Activated CD8-positive, alpha-beta memory T cell treated with anti-CD3 and anti-CD28 coated beads, Interleukin-2, amount 10 ng/mL, durations not matched to agents 7 days and 5 days (primary cell): ENCODE results near the gene CD84. TPM values are rescaled to one million over a fixed set of nuclear protein-coding genes. Genes with fewer than 3 reads are reported as not detected.
"Not testable (repeated sequence)": the region's sequence is repeated elsewhere in the genome, so short reads cannot be mapped to it uniquely, and the experiment has no call there.

Experiments used
- ATAC-seq: fragments of 150-1000 bp; cut with Tn5 transposase; one replicate; pipeline ENCODE4 v1.10.0; 2021; ENCODE audit warnings: moderate library complexity
- CTCF ChIA-PET: fragments of 350-600 bp; sonication (Branson Sonifier 250); formaldehyde crosslinking; loops from one replicate; lab custom pipeline; 2021; ENCODE audit warnings: antibody characterized with exemption; lab: Charles Lee
- DNase-seq: peaks from one replicate; pipeline ENCODE4 v3.0.0-alpha.2; 2020
- H3K27ac Mint-ChIP-seq: one replicate; pipeline ENCODE4 v1.8.0; 2021; ENCODE audit warnings: mild to moderate bottlenecking, mixed read lengths
- H3K27me3 Mint-ChIP-seq: one replicate; pipeline ENCODE4 v1.8.0; 2021; ENCODE audit warnings: mixed read lengths
- H3K36me3 Mint-ChIP-seq: one replicate; pipeline ENCODE4 v1.8.0; 2021; ENCODE audit warnings: mild to moderate bottlenecking, mixed read lengths
- H3K4me1 Mint-ChIP-seq: one replicate; pipeline ENCODE4 v1.8.0; 2021; ENCODE audit warnings: mixed read lengths
- H3K4me3 Mint-ChIP-seq: one replicate; pipeline ENCODE4 v1.8.0; 2021; ENCODE audit warnings: mild to moderate bottlenecking, moderate library complexity, mixed read lengths
- H3K9me3 Mint-ChIP-seq: one replicate; pipeline ENCODE4 v1.8.0; 2022; ENCODE audit warnings: low read depth, mixed read lengths
- total RNA-seq, 2 experiments: library from RNA; stranded (reverse); gene quantifications; one replicate each; pipeline ENCODE4 v1.2.3, GENCODE V29; 2021

The CD84 gene
- total RNA-seq, 2 experiments from 2014 or later: 29.9 to 34.6 TPM

DNA sequence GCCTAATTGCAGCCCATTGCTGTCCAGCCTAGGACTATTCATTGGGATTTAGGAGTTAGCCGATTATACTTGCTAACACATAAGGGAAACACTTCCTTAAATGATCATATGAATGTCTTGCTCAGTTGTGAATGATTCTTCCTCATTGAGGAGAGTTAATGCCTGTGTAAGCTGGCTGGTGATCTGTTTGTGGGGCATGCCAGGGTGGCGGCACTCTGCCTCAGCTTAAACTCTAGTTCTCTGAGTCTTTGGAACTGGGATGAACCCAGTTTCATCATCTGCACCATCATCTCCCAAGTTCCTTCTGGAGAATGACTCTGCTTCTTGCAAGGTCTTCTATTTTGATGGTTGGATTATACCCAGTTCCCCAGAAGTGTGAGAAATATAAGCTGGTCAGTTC lies 32.4 kb downstream of the CD84 start:
- Mint-ChIP-seq H3K4me3 (no peak overlapping the region), H3K36me3 (peaks cover 36% of the 10 kb centered on the region), H3K27ac (no peak overlapping the region), H3K27me3 (no peaks in the 10 kb centered on the region), H3K4me1 (peaks cover 17% of the 10 kb centered on the region), H3K9me3 (no peaks in the 10 kb centered on the region)
- DNase-seq (no peak), ATAC-seq (no peak)
- CTCF ChIA-PET: interaction anchor here (0.8 to 24.3 kb wide), 3 partner anchors 8 to 66 kb away, joined by 3 to 337 read pairs (median 4); no protein-coding TSS in a partner anchor

DNA sequence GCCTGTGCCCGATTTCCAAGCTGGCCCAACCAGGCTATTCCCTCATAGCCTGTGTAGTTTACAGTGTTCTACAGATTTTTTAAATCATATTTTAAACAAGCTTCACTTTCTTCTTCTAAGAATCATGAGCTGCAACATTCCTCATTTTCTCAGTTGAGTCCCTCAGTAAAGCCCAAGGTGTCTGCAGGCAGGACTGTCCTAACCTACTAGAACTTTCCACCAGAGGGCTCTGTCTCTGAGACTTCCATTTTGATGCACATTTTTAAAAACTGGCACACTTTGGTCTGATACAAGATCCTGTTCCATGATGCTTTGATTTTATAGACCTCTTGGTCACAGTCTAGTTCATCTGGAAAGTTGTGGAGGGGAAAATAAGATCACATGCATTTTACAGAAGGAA lies 34.6 kb downstream of the CD84 start:
- no peak for DNase-seq
- H3K4me1 Mint-ChIP-seq: peaks cover 38% of the 10 kb centered on the region
- H3K27me3 Mint-ChIP-seq: no peaks in the 10 kb centered on the region
- no peak overlapping the region for H3K4me3 Mint-ChIP-seq
- H3K27ac Mint-ChIP-seq: peak overlapping the region; percentile 62
- CTCF ChIA-PET: interaction anchor here (0.7 to 24.3 kb wide), 20 partner anchors 10 to 167 kb away, joined by 3 to 337 read pairs (median 4); partner anchors contain the start of gene SLAMF6
- ATAC-seq: peak; percentile 42
- no peaks in the 10 kb centered on the region for H3K9me3 Mint-ChIP-seq
- peaks cover 27% of the 10 kb centered on the region for H3K36me3 Mint-ChIP-seq

GRCh38 chr1:160542303-160542945 lies 36.9 kb downstream of the CD84 start:
- Mint-ChIP-seq H3K9me3 (no peaks in the 10 kb centered on the region), H3K4me3 (no peak overlapping the region), H3K36me3 (peaks cover 22% of the 10 kb centered on the region), H3K27me3 (no peaks in the 10 kb centered on the region), H3K4me1 (peaks cover 49% of the 10 kb centered on the region), H3K27ac (no peak overlapping the region)
- DNase-seq: no peak
- no peak for ATAC-seq
- CTCF ChIA-PET: interaction anchor here (1.5 to 24.3 kb wide), 6 partner anchors 12 to 113 kb away, joined by 4 to 337 read pairs (median 20); partner anchors contain the start of gene SLAMF6

GRCh38 chr1:160541622-160542302 lies 37.5 kb downstream of the CD84 start:
- CTCF ChIA-PET: interaction anchor here (1.2 to 24.3 kb wide), 7 partner anchors 8 to 456 kb away, joined by 3 to 337 read pairs (median 9); no protein-coding TSS in a partner anchor
- no peak for DNase-seq
- Mint-ChIP-seq H3K27me3 (no peaks in the 10 kb centered on the region), H3K4me3 (no peak overlapping the region), H3K27ac (peak overlapping the region; percentile 5), H3K36me3 (peaks cover 21% of the 10 kb centered on the region), H3K9me3 (peaks cover 2% of the 10 kb centered on the region), H3K4me1 (peaks cover 49% of the 10 kb centered on the region)
- no peak for ATAC-seq

DNA sequence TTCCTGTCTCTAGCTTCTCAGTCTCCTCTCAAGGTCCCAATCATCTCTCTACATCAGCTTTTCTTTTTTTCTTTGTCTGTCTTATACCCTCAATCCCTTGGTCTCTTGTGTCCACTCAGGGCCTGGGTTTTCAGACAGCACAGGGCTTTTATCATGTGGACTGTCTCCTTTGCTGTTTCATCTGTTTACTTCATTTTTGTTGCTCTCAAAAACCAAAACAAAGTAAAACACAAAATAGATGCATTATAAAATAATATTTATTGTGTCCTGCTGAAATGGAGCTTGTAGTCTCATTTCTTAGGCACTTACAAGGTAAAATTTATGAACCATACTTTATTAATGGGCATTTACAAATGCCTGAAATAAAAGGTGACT lies 38.5 kb downstream of the CD84 start:
- H3K9me3 Mint-ChIP-seq: peaks cover 6% of the 10 kb centered on the region
- DNase-seq: no peak

DNA sequence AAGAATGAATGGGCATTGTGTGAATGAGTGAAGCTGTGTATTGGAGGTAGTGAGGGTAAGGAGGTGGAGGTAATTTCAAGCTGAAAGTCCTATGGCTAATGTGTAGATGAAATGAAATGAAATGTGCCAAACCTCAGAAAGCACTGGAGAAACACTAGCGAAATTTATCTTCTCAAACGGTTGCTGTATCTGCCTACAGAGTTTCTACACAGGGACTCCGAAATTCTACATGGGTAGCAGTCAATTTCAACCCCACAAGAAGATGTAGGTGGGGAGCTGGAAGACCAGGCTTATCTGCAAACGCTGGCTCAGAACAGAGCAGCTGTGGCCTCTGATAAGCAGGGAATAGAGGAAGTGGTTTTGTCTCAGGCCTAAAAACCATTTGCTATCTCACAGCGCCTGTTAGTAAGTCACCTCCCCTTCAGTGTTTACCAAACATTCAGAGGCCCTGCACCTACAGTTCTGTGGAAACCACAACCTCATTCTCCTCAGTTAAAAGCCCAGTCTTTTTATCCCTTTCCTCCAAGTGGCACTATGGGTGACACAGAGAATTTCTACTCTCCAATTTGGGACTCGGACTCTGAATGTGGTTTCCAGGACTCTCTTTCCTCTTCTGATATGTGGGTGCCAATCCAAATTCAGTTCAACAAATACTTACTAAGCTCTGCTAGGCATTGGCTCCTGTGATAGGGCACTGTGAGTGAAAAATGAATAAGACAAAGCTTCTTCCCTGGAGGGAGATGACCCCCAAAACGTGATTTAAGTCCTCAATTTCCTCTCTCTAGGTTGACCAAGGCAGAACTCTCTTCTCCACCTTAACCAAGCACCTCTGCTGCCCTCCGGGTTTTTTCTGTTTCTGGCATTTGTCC lies 39.1 kb downstream of the CD84 start:
- peaks cover 27% of the 10 kb centered on the region for H3K36me3 Mint-ChIP-seq
- CTCF ChIA-PET: interaction anchor here (0.8 to 24.3 kb wide), 17 partner anchors 10 to 455 kb away, joined by 3 to 337 read pairs (median 3); partner anchors contain the start of gene SLAMF6
- peaks cover 48% of the 10 kb centered on the region for H3K4me1 Mint-ChIP-seq
- H3K27ac Mint-ChIP-seq: peak overlapping the region; percentile 85
- DNase-seq: peak; percentile 81
- H3K4me3 Mint-ChIP-seq: peak overlapping the region; percentile 32
- peak; percentile 93 for ATAC-seq
- H3K9me3 Mint-ChIP-seq: peaks cover 7% of the 10 kb centered on the region
- no peaks in the 10 kb centered on the region for H3K27me3 Mint-ChIP-seq

More for the DNA sequence above, 38.5 kb downstream of the CD84 start:
- CTCF ChIA-PET: interaction anchor here (0.8 to 24.3 kb wide), 15 partner anchors 9 to 455 kb away, joined by 3 to 337 read pairs (median 3); partner anchors contain the start of gene SLAMF6
- peak overlapping the region; percentile 85 for H3K27ac Mint-ChIP-seq
- peak overlapping the region; percentile 32 for H3K4me3 Mint-ChIP-seq
- no peaks in the 10 kb centered on the region for H3K27me3 Mint-ChIP-seq
- peaks cover 23% of the 10 kb centered on the region for H3K36me3 Mint-ChIP-seq
- H3K4me1 Mint-ChIP-seq: peaks cover 49% of the 10 kb centered on the region
- no peak for ATAC-seq

- no peaks in the 10 kb centered on the region for H3K27me3 Mint-ChIP-seq
- peaks cover 11% of the 10 kb centered on the region for H3K9me3 Mint-ChIP-seq
- peak overlapping the region; percentile 29 for H3K4me3 Mint-ChIP-seq
- H3K4me1 Mint-ChIP-seq: peaks cover 42% of the 10 kb centered on the region
- DNase-seq (no peak), ATAC-seq (no peak)
- H3K36me3 Mint-ChIP-seq: peaks cover 26% of the 10 kb centered on the region
- CTCF ChIA-PET: interaction anchor here (0.9 to 24.3 kb wide), 7 partner anchors 10 to 110 kb away, joined by 3 to 337 read pairs (median 9); partner anchors contain the start of gene SLAMF6
- H3K27ac Mint-ChIP-seq: peak overlapping the region; percentile 85
These were observed 39.7 kb downstream of the CD84 start for GRCh38 chr1:160539684-160539989.

- Mint-ChIP-seq H3K4me3 (no peak overlapping the region), H3K36me3 (peaks cover 28% of the 10 kb centered on the region), H3K27ac (peak overlapping the region; percentile 44), H3K27me3 (no peaks in the 10 kb centered on the region), H3K9me3 (peaks cover 13% of the 10 kb centered on the region), H3K4me1 (peaks cover 39% of the 10 kb centered on the region)
- ATAC-seq: no peak
- no peak for DNase-seq
- CTCF ChIA-PET: interaction anchor here (2.4 to 24.3 kb wide), 3 partner anchors 10 to 110 kb away, joined by 14 to 337 read pairs (median 23); no protein-coding TSS in a partner anchor
These were observed 40.2 kb downstream of the CD84 start for GRCh38 chr1:160538985-160539651.

- no peak for ATAC-seq
- Mint-ChIP-seq H3K27ac (no peak overlapping the region), H3K4me1 (peaks cover 35% of the 10 kb centered on the region), H3K9me3 (peaks cover 18% of the 10 kb centered on the region), H3K4me3 (no peak overlapping the region), H3K36me3 (peaks cover 31% of the 10 kb centered on the region), H3K27me3 (no peaks in the 10 kb centered on the region)
- no peak for DNase-seq
- CTCF ChIA-PET: interaction anchor here (1.1 to 1.6 kb wide), 2 partner anchors 15 to 69 kb away, joined by 3 read pairs; partner anchors contain the start of gene SLAMF6
These were observed 41.3 kb downstream of the CD84 start for GRCh38 chr1:160537714-160538665.

DNA sequence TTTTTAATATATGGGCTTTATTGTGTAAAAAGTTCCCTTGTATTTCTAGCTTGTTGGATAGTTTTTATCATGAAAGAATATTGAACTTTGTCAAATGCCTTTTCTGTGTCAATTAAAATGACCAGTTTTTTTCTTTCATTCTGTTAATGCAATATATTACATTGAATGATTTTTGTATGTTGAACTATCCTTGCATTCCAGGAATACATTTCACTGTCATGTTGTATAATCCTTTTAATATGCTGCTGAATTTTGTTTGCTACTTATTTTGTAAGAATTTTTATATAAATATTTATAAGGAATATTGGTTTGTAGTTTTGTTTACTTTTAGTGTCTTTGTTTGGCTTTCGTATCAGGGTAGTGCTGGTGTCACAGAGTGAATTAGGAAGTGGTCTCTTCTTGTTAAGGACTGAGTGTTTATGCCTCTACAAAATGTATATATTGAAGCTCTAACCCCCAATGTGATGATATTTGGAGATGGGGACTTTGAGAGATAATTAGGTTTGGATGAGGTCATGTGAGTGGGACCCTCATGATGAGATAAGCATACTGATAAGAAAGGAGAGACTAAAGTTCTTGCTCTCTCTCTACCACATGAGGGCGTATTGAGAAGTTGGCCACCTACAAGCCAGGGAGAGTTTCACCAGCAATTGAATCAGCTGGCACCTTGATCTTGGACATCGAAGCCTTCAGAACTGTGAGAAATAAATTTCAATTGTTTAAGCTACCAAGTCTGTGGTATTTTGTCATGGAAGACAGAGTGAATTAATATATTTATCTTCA lies 44.3 kb downstream of the CD84 start:
- ATAC-seq (no peak), DNase-seq (no peak)
- H3K27me3 Mint-ChIP-seq: no peaks in the 10 kb centered on the region
- no peak overlapping the region for H3K27ac Mint-ChIP-seq
- H3K9me3 Mint-ChIP-seq: peaks cover 22% of the 10 kb centered on the region
- H3K36me3 Mint-ChIP-seq: peaks cover 33% of the 10 kb centered on the region
- CTCF ChIA-PET: interaction anchor here (1.0 to 2.0 kb wide), 3 partner anchors 9 to 106 kb away, joined by 3 to 6 read pairs (median 4); no protein-coding TSS in a partner anchor
- H3K4me3 Mint-ChIP-seq: no peak overlapping the region
- H3K4me1 Mint-ChIP-seq: peaks cover 17% of the 10 kb centered on the region

- H3K36me3 Mint-ChIP-seq: peaks cover 40% of the 10 kb centered on the region
- ATAC-seq, CTCF ChIA-PET: not testable (repeated sequence)
These were observed 46.8 kb downstream of the CD84 start for GRCh38 chr1:160532557-160532813.

More at GRCh38 chr1:160532557-160532813, 46.8 kb downstream of the CD84 start:
- not testable (repeated sequence) for H3K27ac Mint-ChIP-seq, H3K4me3 Mint-ChIP-seq, H3K27me3 Mint-ChIP-seq, DNase-seq
- Mint-ChIP-seq H3K4me1 (peaks cover 17% of the 10 kb centered on the region), H3K9me3 (peaks cover 26% of the 10 kb centered on the region)
